ENCODE measurements around the gene AK5.

AK5 gene

GRCh38 chr1:77239311-77239710, 42.5 kb upstream of the AK5 start:
- no peak for DNase-seq
- no peak overlapping the region for H3K4me3 ChIP-seq (ENCODE audit: low read depth, low read length)
- H3K27ac ChIP-seq = no peak overlapping the region
- no peaks in the 10 kb centered on the region for H3K27me3 ChIP-seq (ENCODE audit: insufficient read depth, low read depth, severe bottlenecking)
- no peaks in the 10 kb centered on the region for H3K36me3 ChIP-seq
- no peaks in the 10 kb centered on the region for H3K9me3 ChIP-seq (ENCODE audit: severe bottlenecking)
- TF ChIP-seq, protein P1, sequence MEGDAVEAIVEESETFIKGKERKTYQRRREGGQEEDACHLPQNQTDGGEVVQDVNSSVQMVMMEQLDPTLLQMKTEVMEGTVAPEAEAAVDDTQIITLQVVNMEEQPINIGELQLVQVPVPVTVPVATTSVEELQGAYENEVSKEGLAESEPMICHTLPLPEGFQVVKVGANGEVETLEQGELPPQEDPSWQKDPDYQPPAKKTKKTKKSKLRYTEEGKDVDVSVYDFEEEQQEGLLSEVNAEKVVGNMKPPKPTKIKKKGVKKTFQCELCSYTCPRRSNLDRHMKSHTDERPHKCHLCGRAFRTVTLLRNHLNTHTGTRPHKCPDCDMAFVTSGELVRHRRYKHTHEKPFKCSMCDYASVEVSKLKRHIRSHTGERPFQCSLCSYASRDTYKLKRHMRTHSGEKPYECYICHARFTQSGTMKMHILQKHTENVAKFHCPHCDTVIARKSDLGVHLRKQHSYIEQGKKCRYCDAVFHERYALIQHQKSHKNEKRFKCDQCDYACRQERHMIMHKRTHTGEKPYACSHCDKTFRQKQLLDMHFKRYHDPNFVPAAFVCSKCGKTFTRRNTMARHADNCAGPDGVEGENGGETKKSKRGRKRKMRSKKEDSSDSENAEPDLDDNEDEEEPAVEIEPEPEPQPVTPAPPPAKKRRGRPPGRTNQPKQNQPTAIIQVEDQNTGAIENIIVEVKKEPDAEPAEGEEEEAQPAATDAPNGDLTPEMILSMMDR (IDR thresholded peaks at IDR 0.05; ENCODE audit: low read depth, low read length) = no peak

DNA sequence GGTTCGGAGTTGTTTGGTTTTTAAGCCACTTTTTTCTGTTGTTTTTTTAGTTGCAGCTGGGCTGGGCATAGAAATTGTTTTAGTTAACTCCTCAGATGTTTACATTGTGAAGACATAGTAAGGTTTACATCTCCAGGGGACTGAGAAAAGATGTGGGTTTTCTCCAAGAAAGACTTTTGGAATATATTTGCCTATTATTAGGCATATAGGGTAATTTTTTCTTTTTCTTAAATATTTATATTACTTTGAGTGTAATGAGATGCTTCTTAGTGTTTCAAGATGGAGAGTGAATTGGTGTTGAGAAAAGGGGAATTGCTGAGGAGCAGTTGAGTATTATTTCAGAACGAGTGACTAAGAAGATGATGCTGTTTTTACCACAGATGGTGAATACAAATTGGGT, 36.0 kb upstream of the AK5 start:
- TF ChIP-seq, protein P1 (IDR thresholded peaks at IDR 0.05; ENCODE audit: low read depth, low read length) = no peak
- Histone ChIP-seq H3K27me3 (ENCODE audit: insufficient read depth, low read depth, severe bottlenecking) (no peaks in the 10 kb centered on the region), H3K9me3 (ENCODE audit: severe bottlenecking) (no peaks in the 10 kb centered on the region), H3K27ac (no peak overlapping the region), H3K4me3 (ENCODE audit: low read depth, low read length) (no peak overlapping the region), H3K36me3 (no peaks in the 10 kb centered on the region)
- no peak for DNase-seq

DNA sequence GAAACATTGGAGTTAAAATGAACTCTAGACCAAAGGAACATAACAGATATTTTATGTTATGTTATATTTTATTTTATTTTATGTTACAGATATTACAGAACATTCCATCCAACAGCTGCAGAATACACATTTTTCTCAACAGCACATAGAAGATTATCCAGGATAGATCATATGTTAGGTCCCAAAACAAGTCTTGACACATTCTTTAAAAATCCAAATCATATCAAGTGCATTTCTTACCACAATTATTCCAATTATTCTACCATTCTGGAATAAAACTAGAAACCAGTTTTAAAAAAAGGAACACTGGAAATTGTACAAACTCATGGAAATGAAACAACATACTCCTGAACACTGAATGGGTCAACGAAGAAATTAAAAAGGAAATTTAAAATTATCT, 31.7 kb upstream of the AK5 start:
- Histone ChIP-seq H3K27me3 (ENCODE audit: insufficient read depth, low read depth, severe bottlenecking) (no peaks in the 10 kb centered on the region), H3K9me3 (ENCODE audit: severe bottlenecking) (peaks cover 4% of the 10 kb centered on the region), H3K4me3 (ENCODE audit: low read depth, low read length) (no peak overlapping the region), H3K27ac (no peak overlapping the region), H3K36me3 (no peaks in the 10 kb centered on the region)
- no peak for DNase-seq
- TF ChIP-seq, protein P1 (IDR thresholded peaks at IDR 0.05; ENCODE audit: low read depth, low read length) = no peak

DNA sequence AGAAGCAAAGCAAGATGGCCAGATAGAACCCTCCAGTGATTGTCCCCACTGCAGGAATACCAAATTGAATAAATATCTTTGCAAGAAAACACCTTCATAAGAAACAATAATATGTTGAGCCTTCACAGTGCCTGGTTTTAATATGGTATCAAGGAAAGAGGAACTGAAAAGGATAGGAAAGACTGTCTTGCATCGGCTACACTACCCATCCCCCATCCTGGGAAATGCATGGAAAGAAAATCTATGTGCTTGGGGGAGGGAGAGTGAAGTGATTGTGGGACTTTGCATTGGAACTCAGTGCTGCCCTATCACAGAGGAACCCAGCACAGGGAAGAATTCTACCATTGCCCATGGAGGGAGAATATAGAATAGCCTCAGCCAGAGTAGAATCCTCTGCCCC, 28.6 kb upstream of the AK5 start:
- no peak for DNase-seq
- Histone ChIP-seq H3K36me3 (no peaks in the 10 kb centered on the region), H3K4me3 (ENCODE audit: low read depth, low read length) (no peak overlapping the region), H3K27me3 (ENCODE audit: insufficient read depth, low read depth, severe bottlenecking) (no peaks in the 10 kb centered on the region), H3K9me3 (ENCODE audit: severe bottlenecking) (peaks cover 4% of the 10 kb centered on the region), H3K27ac (no peak overlapping the region)
- TF ChIP-seq, protein P1 (IDR thresholded peaks at IDR 0.05; ENCODE audit: low read depth, low read length) = no peak

- TF ChIP-seq, protein P1 (IDR thresholded peaks at IDR 0.05; ENCODE audit: low read depth, low read length) = no peak
- Histone ChIP-seq H3K27ac (no peak overlapping the region), H3K27me3 (ENCODE audit: insufficient read depth, low read depth, severe bottlenecking) (no peaks in the 10 kb centered on the region), H3K9me3 (ENCODE audit: severe bottlenecking) (no peaks in the 10 kb centered on the region), H3K36me3 (no peaks in the 10 kb centered on the region), H3K4me3 (ENCODE audit: low read depth, low read length) (no peak overlapping the region)
- no peak for DNase-seq
Observed at GRCh38 chr1:77263708-77264107, 18.1 kb upstream of the AK5 start.

DNA sequence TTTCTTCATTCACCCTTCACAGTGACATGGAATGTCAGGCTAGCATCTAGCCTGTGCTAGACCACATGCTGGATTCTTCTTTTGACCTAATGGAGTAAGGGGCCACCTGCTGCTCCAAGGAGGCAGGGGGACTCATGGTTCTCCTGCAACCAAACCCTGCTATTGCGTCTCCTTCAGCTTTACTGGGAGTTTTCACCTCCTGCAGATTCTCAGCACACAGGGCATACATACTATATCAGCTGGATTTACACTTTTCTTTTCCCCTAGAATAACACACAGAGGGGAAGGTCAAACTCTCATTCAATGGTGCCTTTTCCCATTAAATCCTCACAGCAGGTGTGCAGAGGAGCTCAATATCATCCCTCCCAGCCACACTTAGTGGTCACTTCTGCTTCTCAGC, 16.6 kb upstream of the AK5 start:
- Histone ChIP-seq H3K9me3 (ENCODE audit: severe bottlenecking) (no peaks in the 10 kb centered on the region), H3K27me3 (ENCODE audit: insufficient read depth, low read depth, severe bottlenecking) (no peaks in the 10 kb centered on the region), H3K4me3 (ENCODE audit: low read depth, low read length) (no peak overlapping the region), H3K36me3 (no peaks in the 10 kb centered on the region), H3K27ac (no peak overlapping the region)
- TF ChIP-seq, protein P1 (IDR thresholded peaks at IDR 0.05; ENCODE audit: low read depth, low read length) = no peak
- no peak for DNase-seq
